GM15510 (cell line): ENCODE results near the gene C1orf56.

Experiments used
- POLR2A ChIP-seq: IDR thresholded peaks from 3 replicates; pipeline ENCODE4 v1.6.1; 2011; ENCODE audit warnings: borderline replicate concordance; ENCODE audit not compliant: insufficient read length; ENCODE audit errors: extremely low read depth

The C1orf56 gene

GRCh38 chr1:151010346-151010726 lies 37.2 kb upstream of the C1orf56 start:
- no peak for TF ChIP-seq POLR2A

- no peak for TF ChIP-seq POLR2A
Measured at GRCh38 chr1:151011154-151011850, 36.2 kb upstream of the C1orf56 start.

- TF ChIP-seq POLR2A, result no peak
Measured at GRCh38 chr1:151012684-151013471, 34.7 kb upstream of the C1orf56 start.

DNA sequence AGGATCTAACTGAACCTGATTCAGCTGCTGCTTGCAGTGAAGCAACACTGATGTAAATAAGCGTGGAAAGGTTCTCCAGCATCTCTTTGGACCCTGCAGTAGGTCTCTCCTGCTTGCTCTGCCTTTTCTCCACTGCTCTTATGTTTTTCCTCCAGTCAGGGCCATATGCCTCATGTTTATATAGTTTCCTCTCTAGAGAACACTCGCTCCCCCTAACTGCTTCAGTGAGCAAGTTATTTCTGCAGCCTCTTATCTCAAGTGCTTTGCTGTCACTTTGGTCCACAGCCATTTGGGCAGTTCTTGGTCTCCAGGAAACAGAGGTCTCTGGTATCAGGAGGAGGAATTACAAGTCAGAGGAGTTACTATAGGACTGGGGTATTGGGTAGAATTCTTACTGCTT lies 34.0 kb upstream of the C1orf56 start:
- no peak for TF ChIP-seq POLR2A

DNA sequence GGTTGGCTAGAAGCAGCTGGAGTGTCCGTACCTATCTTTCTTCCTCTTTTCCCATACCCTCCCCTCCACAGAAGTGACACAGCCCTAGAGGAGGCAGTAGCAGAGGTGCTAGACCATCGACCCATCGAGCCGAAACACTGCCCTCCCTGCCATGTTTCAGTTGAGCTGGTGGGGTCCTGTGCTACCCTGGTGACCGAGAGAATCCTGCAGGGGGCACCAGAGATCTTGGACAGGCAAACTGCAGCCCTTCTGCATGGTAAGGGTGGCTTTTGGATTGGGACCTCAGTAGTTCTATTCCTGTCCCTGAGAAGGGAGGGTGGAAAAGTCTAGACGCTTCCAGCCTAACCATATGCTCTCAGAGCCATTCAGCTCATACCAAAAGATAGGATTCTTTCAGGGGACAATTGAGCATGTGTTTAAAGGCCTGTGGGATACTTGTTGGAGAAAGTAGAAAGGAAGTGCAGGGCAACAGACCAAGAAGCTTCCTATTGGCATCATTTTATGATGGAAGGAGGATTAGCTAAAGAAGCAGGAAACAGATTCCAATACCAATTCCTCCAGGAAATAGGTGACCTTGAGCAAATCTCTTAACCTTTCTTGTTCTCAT lies 22.9 kb upstream of the C1orf56 start:
- no peak for TF ChIP-seq POLR2A

- no peak for TF ChIP-seq POLR2A
Measured at GRCh38 chr1:151026460-151026859, 21.1 kb upstream of the C1orf56 start.

DNA sequence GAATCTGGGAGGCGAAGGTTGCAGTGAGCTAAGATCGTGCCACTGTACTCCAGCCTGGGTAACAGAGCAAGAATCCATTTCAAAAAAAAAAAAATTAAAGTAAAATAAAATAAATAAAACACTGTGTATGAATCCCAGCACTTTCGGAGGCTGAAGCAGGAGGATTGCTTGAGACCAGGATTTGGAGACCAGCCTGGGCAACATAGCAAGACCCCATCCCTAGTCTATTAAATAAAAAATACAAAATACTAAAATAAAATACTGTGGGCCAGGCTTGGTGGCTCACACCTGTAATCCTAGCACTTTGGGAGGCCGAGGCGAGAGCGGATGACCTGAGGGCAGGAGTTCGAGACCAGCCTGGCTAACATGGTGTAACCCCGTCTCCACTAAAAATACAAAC lies 15.4 kb upstream of the C1orf56 start:
- no peak for TF ChIP-seq POLR2A

GRCh38 chr1:151035167-151035566 lies 12.4 kb upstream of the C1orf56 start:
- no peak for TF ChIP-seq POLR2A

DNA sequence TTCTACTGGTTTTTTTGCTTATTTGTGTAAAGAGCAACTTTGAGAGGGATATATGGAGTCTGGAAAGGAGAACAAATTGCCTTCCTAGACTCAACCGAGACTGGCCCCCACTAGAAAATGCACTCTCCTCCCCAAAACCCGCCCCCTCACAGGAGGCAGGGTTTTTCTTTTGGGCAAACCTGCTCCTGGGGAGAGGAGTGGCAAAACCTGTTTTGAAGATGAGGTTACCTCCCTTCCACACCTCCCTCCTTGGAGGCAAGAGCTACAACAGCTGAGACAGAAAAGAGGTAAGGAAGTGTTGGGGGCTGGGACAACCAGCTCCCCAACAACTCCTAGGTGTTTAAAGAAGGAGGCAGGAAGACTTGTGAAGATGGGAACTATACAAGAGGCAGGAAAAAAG lies 11.2 kb upstream of the C1orf56 start, which contains the start of gene BNIPL:
TSS of gene BNIPL (plus strand) at position 231 of the 400 bp plus-strand sequence. CDS start at position 371, 140 bp downstream.
- TF ChIP-seq POLR2A, result no peak

DNA sequence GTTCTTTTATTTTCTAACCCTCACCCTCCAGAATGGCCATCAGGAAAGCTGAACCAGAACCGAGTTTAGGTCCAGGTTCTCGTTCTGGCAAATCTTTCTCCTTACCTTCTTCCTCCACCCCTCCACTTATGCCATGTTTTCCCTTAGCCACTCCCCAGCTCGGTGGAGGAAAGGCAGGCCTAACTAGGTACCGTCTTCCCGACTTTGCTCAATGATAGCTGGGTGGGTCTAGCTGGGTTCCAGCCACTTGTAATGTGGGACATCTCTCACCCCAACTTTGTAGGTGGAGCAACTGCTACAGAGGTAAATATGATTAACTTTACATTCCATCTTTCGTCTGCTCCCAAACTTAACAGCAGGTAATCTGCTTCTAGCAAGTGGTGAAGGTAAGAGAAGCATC lies 10.5 kb upstream of the C1orf56 start:
- TF ChIP-seq POLR2A, result no peak

DNA sequence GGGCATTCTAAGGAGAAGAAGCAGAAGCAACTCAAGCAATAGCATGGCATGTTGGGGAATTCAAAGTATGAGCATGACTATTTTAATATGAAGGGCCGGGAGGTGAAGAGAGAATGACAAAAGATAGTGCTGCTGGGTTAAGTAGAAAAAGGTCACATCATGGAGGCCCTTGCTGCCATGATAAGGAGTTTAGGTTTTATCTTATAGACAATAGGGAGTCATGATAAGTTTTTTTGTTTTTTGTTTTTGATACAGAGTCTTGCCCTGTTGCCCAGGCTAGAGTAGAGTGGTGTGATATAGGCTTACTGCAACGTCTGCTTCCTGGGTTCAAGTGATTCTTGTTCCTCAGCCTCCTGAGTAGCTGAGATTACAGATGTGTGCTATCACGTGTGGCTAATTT lies 8.0 kb upstream of the C1orf56 start:
- no peak for TF ChIP-seq POLR2A

GRCh38 chr1:151043163-151043562 lies 4.4 kb upstream of the C1orf56 start:
- TF ChIP-seq POLR2A, result no peak

DNA sequence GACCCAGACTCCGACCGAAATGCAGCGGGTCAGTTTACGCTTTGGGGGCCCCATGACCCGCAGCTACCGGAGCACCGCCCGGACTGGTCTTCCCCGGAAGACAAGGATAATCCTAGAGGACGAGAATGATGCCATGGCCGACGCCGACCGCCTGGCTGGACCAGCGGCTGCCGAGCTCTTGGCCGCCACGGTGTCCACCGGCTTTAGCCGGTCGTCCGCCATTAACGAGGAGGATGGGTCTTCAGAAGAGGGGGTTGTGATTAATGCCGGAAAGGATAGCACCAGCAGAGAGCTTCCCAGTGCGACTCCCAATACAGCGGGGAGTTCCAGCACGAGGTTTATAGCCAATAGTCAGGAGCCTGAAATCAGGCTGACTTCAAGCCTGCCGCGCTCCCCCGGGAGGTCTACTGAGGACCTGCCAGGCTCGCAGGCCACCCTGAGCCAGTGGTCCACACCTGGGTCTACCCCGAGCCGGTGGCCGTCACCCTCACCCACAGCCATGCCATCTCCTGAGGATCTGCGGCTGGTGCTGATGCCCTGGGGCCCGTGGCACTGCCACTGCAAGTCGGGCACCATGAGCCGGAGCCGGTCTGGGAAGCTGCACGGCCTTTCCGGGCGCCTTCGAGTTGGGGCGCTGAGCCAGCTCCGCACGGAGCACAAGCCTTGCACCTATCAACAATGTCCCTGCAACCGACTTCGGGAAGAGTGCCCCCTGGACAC lies 534 bp downstream of the C1orf56 start:
- TF ChIP-seq POLR2A, result no peak

DNA sequence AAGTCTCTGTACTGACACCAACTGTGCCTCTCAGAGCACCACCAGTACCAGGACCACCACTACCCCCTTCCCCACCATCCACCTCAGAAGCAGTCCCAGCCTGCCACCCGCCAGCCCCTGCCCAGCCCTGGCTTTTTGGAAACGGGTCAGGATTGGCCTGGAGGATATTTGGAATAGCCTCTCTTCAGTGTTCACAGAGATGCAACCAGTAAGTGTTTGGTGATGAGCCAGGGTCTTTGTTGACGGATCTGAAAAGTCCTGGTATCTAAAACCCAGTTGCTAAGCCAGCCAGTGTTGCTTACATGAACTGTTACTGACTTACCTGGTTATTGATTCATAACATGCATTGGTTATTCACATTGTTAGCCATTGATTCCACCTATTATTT lies 1.1 kb downstream of the C1orf56 start:
- TF ChIP-seq POLR2A, result no peak

- TF ChIP-seq POLR2A, result no peak
Measured at GRCh38 chr1:151049458-151049857, 1.9 kb downstream of the C1orf56 start.

DNA sequence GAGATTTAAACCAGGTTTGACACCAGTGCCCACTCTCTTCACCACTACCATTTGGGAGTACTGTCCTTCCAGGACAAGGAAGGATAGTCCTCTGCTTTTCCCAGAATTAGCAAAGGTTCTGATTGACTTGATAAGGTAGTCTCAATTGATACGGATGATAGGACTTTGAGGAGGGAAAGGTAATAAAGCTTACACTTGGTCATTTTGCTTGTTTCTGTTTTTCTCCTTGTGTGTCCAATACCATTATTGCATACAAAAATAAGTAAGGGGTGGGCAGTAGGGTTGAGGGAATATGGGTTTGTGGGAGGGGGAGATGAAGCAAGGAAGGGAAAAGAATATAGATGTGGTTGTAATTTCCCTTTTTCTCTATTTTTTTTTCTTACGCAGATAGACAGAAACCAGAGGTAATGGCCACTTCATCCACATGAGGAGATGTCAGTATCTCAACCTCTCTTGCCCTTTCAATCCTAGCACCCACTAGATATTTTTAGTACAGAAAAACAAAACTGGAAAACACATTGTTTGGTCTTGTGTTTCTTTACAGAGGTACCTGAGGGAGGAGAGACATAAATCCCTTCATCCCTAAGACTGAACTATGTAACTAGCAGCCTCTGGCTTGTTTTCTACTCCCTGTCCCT lies 2.6 kb downstream of the C1orf56 start:
- TF ChIP-seq POLR2A, result no peak
